ENCODE measurements around the gene SMARCB1.

The SMARCB1 gene

GRCh38 chr22:23847310-23847920 lies 60.6 kb downstream of the SMARCB1 start:
- TF ChIP-seq TAF1 (IDR thresholded peaks at IDR 0.05; ENCODE audit: borderline replicate concordance, insufficient read depth, low read length), result no peak
- no peak for TF ChIP-seq FOXP2 (optimal IDR thresholded peaks at IDR 0.05; ENCODE audit: borderline replicate concordance, extremely low read depth, extremely low read length, insufficient read depth)
- TF ChIP-seq REST (IDR thresholded peaks at IDR 0.05; ENCODE audit: insufficient read depth in 1 of 2, low read depth in 2 of 2, low read length in 2 of 2), result no peak
- TF ChIP-seq POLR2AphosphoS5 (IDR thresholded peaks at IDR 0.05; ENCODE audit: low read depth, low read length), result no peak
- no peak for TF ChIP-seq SIN3A (IDR thresholded peaks at IDR 0.05; ENCODE audit: borderline replicate concordance, insufficient read depth, low read length)

- TF ChIP-seq SIN3A (IDR thresholded peaks at IDR 0.05; ENCODE audit: borderline replicate concordance, insufficient read depth, low read length) (no peak), REST (IDR thresholded peaks at IDR 0.05; ENCODE audit: insufficient read depth in 1 of 2, low read depth in 2 of 2, low read length in 2 of 2) (no peak), POLR2AphosphoS5 (IDR thresholded peaks at IDR 0.05; ENCODE audit: low read depth, low read length) (no peak), TAF1 (IDR thresholded peaks at IDR 0.05; ENCODE audit: borderline replicate concordance, insufficient read depth, low read length) (no peak), FOXP2 (optimal IDR thresholded peaks at IDR 0.05; ENCODE audit: borderline replicate concordance, extremely low read depth, extremely low read length, insufficient read depth) (no peak)
Measured at GRCh38 chr22:23847991-23848864, 61.5 kb downstream of the SMARCB1 start.

- TF ChIP-seq FOXP2 (optimal IDR thresholded peaks at IDR 0.05; ENCODE audit: borderline replicate concordance, extremely low read depth, extremely low read length, insufficient read depth), result no peak
- no peak for TF ChIP-seq SIN3A (IDR thresholded peaks at IDR 0.05; ENCODE audit: borderline replicate concordance, insufficient read depth, low read length)
- no peak for TF ChIP-seq REST (IDR thresholded peaks at IDR 0.05; ENCODE audit: insufficient read depth in 1 of 2, low read depth in 2 of 2, low read length in 2 of 2)
- no peak for TF ChIP-seq POLR2AphosphoS5 (IDR thresholded peaks at IDR 0.05; ENCODE audit: low read depth, low read length)
- TF ChIP-seq TAF1 (IDR thresholded peaks at IDR 0.05; ENCODE audit: borderline replicate concordance, insufficient read depth, low read length), result no peak
Measured at GRCh38 chr22:23849009-23850006, 62.5 kb downstream of the SMARCB1 start.

- TF ChIP-seq FOXP2 (optimal IDR thresholded peaks at IDR 0.05; ENCODE audit: borderline replicate concordance, extremely low read depth, extremely low read length, insufficient read depth) (no peak), SIN3A (IDR thresholded peaks at IDR 0.05; ENCODE audit: borderline replicate concordance, insufficient read depth, low read length) (no peak), TAF1 (IDR thresholded peaks at IDR 0.05; ENCODE audit: borderline replicate concordance, insufficient read depth, low read length) (no peak), REST (IDR thresholded peaks at IDR 0.05; ENCODE audit: insufficient read depth in 1 of 2, low read depth in 2 of 2, low read length in 2 of 2) (no peak), POLR2AphosphoS5 (IDR thresholded peaks at IDR 0.05; ENCODE audit: low read depth, low read length) (no peak)
Measured at GRCh38 chr22:23850136-23850611, 63.4 kb downstream of the SMARCB1 start.

Data from PFSK-1 (cell line).